H9 (cell line): ENCODE data around the gene MOSMO. TPM values are rescaled to one million over a fixed set of nuclear protein-coding genes. Genes with fewer than 3 reads are reported as not detected.

Experiments
- DNase-seq: peaks from one replicate; pipeline ENCODE4 v3.0.0-alpha.2; 2017
- H2AFZ ChIP-seq: one replicate; pipeline ENCODE4 v1.6.1; 2013; ENCODE audit warnings: mild to moderate bottlenecking, low read length, control low read depth, moderate library complexity
- H2AK5ac ChIP-seq: 2 replicates; pipeline ENCODE4 v1.6.1; 2013; ENCODE audit warnings: low read length, control low read depth, mixed read lengths; ENCODE audit not compliant: insufficient read length
- H2BK120ac ChIP-seq: one replicate; pipeline ENCODE4 v1.6.1; 2013; ENCODE audit warnings: low read depth, mild to moderate bottlenecking, low read length, control low read depth, inconsistent platforms; ENCODE audit not compliant: poor library complexity, severe bottlenecking
- H2BK12ac ChIP-seq: 2 replicates; pipeline ENCODE4 v1.6.1; 2013; ENCODE audit warnings: low read length, control low read depth, mixed read lengths, low read depth; ENCODE audit not compliant: insufficient read length
- H2BK15ac ChIP-seq: 2 replicates; pipeline ENCODE4 v1.6.1; 2013; ENCODE audit warnings: low read depth, low read length, control low read depth
- H2BK20ac ChIP-seq: one replicate; pipeline ENCODE4 v1.6.1; 2013; ENCODE audit warnings: low read depth, mild to moderate bottlenecking, low read length, control low read depth, inconsistent platforms; ENCODE audit not compliant: poor library complexity, severe bottlenecking
- H2BK5ac ChIP-seq: 2 replicates; pipeline ENCODE4 v1.6.1; 2013; ENCODE audit warnings: low read length, control low read depth, mixed read lengths; ENCODE audit not compliant: insufficient read length
- H3K14ac ChIP-seq: 2 replicates; pipeline ENCODE4 v1.6.1; 2013; ENCODE audit warnings: low read length, control low read depth; ENCODE audit not compliant: insufficient read depth
- H3K18ac ChIP-seq: 2 replicates; pipeline ENCODE4 v1.6.1; 2013; ENCODE audit warnings: low read depth, mild to moderate bottlenecking, mixed read lengths, low read length, control low read depth; ENCODE audit not compliant: insufficient read length
- H3K23ac ChIP-seq: 2 replicates; pipeline ENCODE4 v1.6.1; 2013; ENCODE audit warnings: low read length, control low read depth, mixed read lengths, low read depth; ENCODE audit not compliant: insufficient read length
- H3K23me2 ChIP-seq: 2 replicates; pipeline ENCODE4 v1.6.1; 2013; ENCODE audit warnings: low read depth, mild to moderate bottlenecking, mixed read lengths, low read length, control low read depth; ENCODE audit not compliant: insufficient read length, poor library complexity, severe bottlenecking
- H3K27ac ChIP-seq: 2 replicates; pipeline ENCODE4 v1.5.1; 2013; ENCODE audit warnings: low read length, control low read depth, mixed read lengths, low read depth; ENCODE audit not compliant: insufficient read length
- H3K27me3 ChIP-seq: 2 replicates; pipeline ENCODE4 v1.6.1; 2013; ENCODE audit warnings: low read length, control low read depth, inconsistent platforms; ENCODE audit not compliant: insufficient read depth
- H3K4ac ChIP-seq: 2 replicates; pipeline ENCODE4 v1.6.1; 2013; ENCODE audit warnings: low read depth, mild to moderate bottlenecking, control low read depth, inconsistent platforms, low read length, moderate library complexity
- H3K4me1 ChIP-seq: 2 replicates; pipeline ENCODE4 v1.6.1; 2013; ENCODE audit warnings: low read length, control low read depth, inconsistent platforms; ENCODE audit not compliant: insufficient read depth
- H3K4me2 ChIP-seq: 2 replicates; pipeline ENCODE4 v1.6.1; 2013; ENCODE audit warnings: low read length, control low read depth, mixed read lengths; ENCODE audit not compliant: insufficient read length, insufficient read depth
- H3K56ac ChIP-seq: 2 replicates; pipeline ENCODE4 v1.6.1; 2013; ENCODE audit warnings: low read depth, mild to moderate bottlenecking, mixed read lengths, low read length, control low read depth; ENCODE audit not compliant: insufficient read length
- H3K79me1 ChIP-seq: 2 replicates; pipeline ENCODE4 v1.6.1; 2013; ENCODE audit warnings: low read depth, mild to moderate bottlenecking, moderate library complexity, low read length, control low read depth, inconsistent platforms; ENCODE audit not compliant: insufficient read depth, poor library complexity, severe bottlenecking
- H3K79me2 ChIP-seq: 2 replicates; pipeline ENCODE4 v1.6.1; 2013; ENCODE audit warnings: low read length, control low read depth, inconsistent platforms; ENCODE audit not compliant: insufficient read depth
- H3K9ac ChIP-seq: 2 replicates; pipeline ENCODE4 v1.6.1; 2013; ENCODE audit warnings: low read length, control low read depth, mixed read lengths; ENCODE audit not compliant: insufficient read length; ENCODE audit errors: extremely low read depth
- H3K9me3 ChIP-seq: one replicate; pipeline ENCODE4 v1.6.1; 2013; ENCODE audit warnings: low read depth, low read length, inconsistent platforms; ENCODE audit not compliant: control insufficient read depth
- H3T11ph ChIP-seq: one replicate; pipeline ENCODE4 v1.6.1; 2013; ENCODE audit warnings: mild to moderate bottlenecking, low read length, control low read depth, inconsistent platforms
- H4K20me1 ChIP-seq: one replicate; pipeline ENCODE4 v1.6.1; 2013; ENCODE audit not compliant: control insufficient read depth, insufficient read length, insufficient read depth
- H4K5ac ChIP-seq: 2 replicates; pipeline ENCODE4 v1.6.1; 2013; ENCODE audit warnings: low read depth, mild to moderate bottlenecking, mixed read lengths, low read length, control low read depth; ENCODE audit not compliant: insufficient read length
- H4K8ac ChIP-seq: replicated peaks from 2 replicates; pipeline ENCODE4 v1.6.1; 2013; ENCODE audit warnings: low read length, control low read depth, mixed read lengths, low read depth; ENCODE audit not compliant: insufficient read length
- H4K91ac ChIP-seq: 2 replicates; pipeline ENCODE4 v1.6.1; 2013; ENCODE audit warnings: low read depth, mild to moderate bottlenecking, moderate library complexity, mixed read lengths, low read length, control low read depth; ENCODE audit not compliant: insufficient read length
- H3K27ac Mint-ChIP-seq, 3 experiments: 2 replicates in 2 of 3; 3 replicates in 1 of 3; pipeline ENCODE4 v1.8.0; 2020 to 2021; ENCODE audit warnings: mixed read lengths in 3 of 3, mild to moderate bottlenecking in 1 of 3, moderate library complexity in 1 of 3
- H3K27me3 Mint-ChIP-seq: 2 replicates; pipeline ENCODE4 v1.8.0; 2021; ENCODE audit warnings: low read depth, mild to moderate bottlenecking, moderate library complexity, mixed read lengths
- H3K36me3 Mint-ChIP-seq, 3 experiments: 2 replicates in 2 of 3; 3 replicates in 1 of 3; pipeline ENCODE4 v1.8.0; 2020 to 2021; ENCODE audit warnings: low read depth in 3 of 3, mixed read lengths in 3 of 3; ENCODE audit not compliant: insufficient read depth in 1 of 3
- H3K4me1 Mint-ChIP-seq, 2 experiments: 2 replicates each; pipeline ENCODE4 v1.8.0; 2020; ENCODE audit warnings: mixed read lengths in 2 of 2
- H3K4me3 Mint-ChIP-seq, 2 experiments: 2 replicates in 1 of 2; 3 replicates in 1 of 2; pipeline ENCODE4 v1.8.0; 2020 to 2021; ENCODE audit warnings: mild to moderate bottlenecking in 2 of 2, mixed read lengths in 2 of 2, moderate library complexity in 1 of 2
- H3K9me3 Mint-ChIP-seq, 2 experiments: 2 replicates in 1 of 2; 3 replicates in 1 of 2; pipeline ENCODE4 v1.8.0; 2020; ENCODE audit warnings: mild to moderate bottlenecking in 2 of 2, mixed read lengths in 2 of 2, moderate library complexity in 1 of 2
- CTCF ChIP-seq: fragments of 200-600 bp; sonication (generic); conservative IDR thresholded peaks from 3 replicates; pipeline ENCODE4 v1.8.0; 2021; ENCODE audit warnings: antibody characterized with exemption, mild to moderate bottlenecking
- WGBS: extraction: QIAGEN DNeasy Blood & Tissue Kit; methylation state at CpG from one replicate; pipeline ENCODE4 v1.1.7; 2013; ENCODE audit warnings: missing lambda C conversion rate, low lambda C conversion rate, mixed read lengths; ENCODE audit not compliant: insufficient read length; ENCODE audit errors: extremely low coverage; 5-methylcytosine and 5-hydroxymethylcytosine counted together
- total RNA-seq: library from RNA; stranded (reverse); gene quantifications from 2 replicates; pipeline ENCODE4 v1.2.1, GENCODE V29; 2021

Gene MOSMO
- total RNA-seq, 1 experiment from 2014 or later: 13.5 TPM

GRCh38 chr16:22088642-22089041 lies 80.7 kb downstream of the MOSMO start:
- Histone ChIP-seq H3K23me2 (no peaks in the 10 kb centered on the region), H4K8ac (no peak overlapping the region), H3K4me2 (no peak overlapping the region), H3K9me3 (no peaks in the 10 kb centered on the region), H2BK120ac (no peak overlapping the region), H3K27me3 (no peaks in the 10 kb centered on the region), H3K14ac (no peak overlapping the region), H3K18ac (no peak overlapping the region), H3K23ac (no peak overlapping the region), H3K56ac (no peak overlapping the region), H4K91ac (no peak overlapping the region), H2AFZ (no peak overlapping the region), H2BK12ac (no peak overlapping the region), H3T11ph (no peak overlapping the region), H2BK5ac (no peak overlapping the region), H4K20me1 (no peaks in the 10 kb centered on the region), H2AK5ac (no peak overlapping the region), H4K5ac (no peak overlapping the region), H3K4me1 (no peaks in the 10 kb centered on the region; the same call in 1 of the 2 replicates), H3K79me2 (no peaks in the 10 kb centered on the region), H2BK15ac (no peak overlapping the region), H3K9ac (no peak overlapping the region), H3K27ac (no peak overlapping the region), H3K4ac (no peak overlapping the region), H3K79me1 (no peaks in the 10 kb centered on the region), H2BK20ac (no peak overlapping the region)
- Mint-ChIP-seq H3K4me3 (no peak overlapping the region), H3K36me3 (no peaks in the 10 kb centered on the region), H3K4me1 (peaks cover 11 to 14% of the 10 kb centered on the region in 2 experiments), H3K9me3 (no peaks in the 10 kb centered on the region), H3K27ac (no peak overlapping the region), H3K27me3 (no peaks in the 10 kb centered on the region; the same call in none of the 2 replicates)
- no CpG with 5 or more reads among the region's 1 CpG for WGBS
- no peak for DNase-seq
- TF ChIP-seq CTCF: no peak
